Motor neuron (in vitro differentiated cells): ENCODE data around the gene ZNF423. TPM values are rescaled to one million over a fixed set of nuclear protein-coding genes. Genes with fewer than 3 reads are reported as not detected.

Experiments used
- ATAC-seq, 8 experiments: fragments of 200-7000 bp; cut with Tn5 transposase; replicated peaks in 6 of 8; 2 replicates each; pipeline ENCODE4 v1.8.0; 2021; ENCODE audit warnings: mild to moderate bottlenecking in 8 of 8, moderate library complexity in 8 of 8
- H3K27ac ChIP-seq, 2 donors: fragments of 250-450 bp; sonication (Bioruptor Pico); 2 replicates each; pipeline ENCODE4 v1.9.0; 2021; ENCODE audit warnings: antibody characterized with exemption in 2 of 2, mild to moderate bottlenecking in 2 of 2, moderate library complexity in 1 of 2
- H3K4me1 ChIP-seq, 2 donors: fragments of 250-450 bp; sonication (Bioruptor Pico); replicated peaks in 1 of 2; 2 replicates each; pipeline ENCODE4 v1.6.1; 2021; ENCODE audit warnings: antibody characterized with exemption in 2 of 2, mild to moderate bottlenecking in 2 of 2, moderate library complexity in 1 of 2
- H3K4me3 ChIP-seq, 5 donors: fragments of 250-450 bp; sonication (Bioruptor Pico); 2 replicates each; pipeline ENCODE4 v1.9.0; 2021; ENCODE audit warnings: antibody characterized with exemption in 5 of 5, mild to moderate bottlenecking in 5 of 5, moderate library complexity in 4 of 5
- WGBS, 10 experiments: fragments of 450-650 bp; shearing (Covaris generic); methylation state at CpG; one replicate each; pipeline ENCODE4 v1.0.0; 2022; 5-methylcytosine and 5-hydroxymethylcytosine counted together
- in situ Hi-C, 9 experiments: fragments of 400-800 bp; cut with MboI; loops; one replicate each; pipeline ENCODE4 v1.15.0; 2021; ENCODE audit warnings: low sequenced_read_pairs in 9 of 9, low pct_unique_long_range_greater_than_20kb in 2 of 9; ENCODE audit not compliant: unreplicated experiment in 9 of 9
- total RNA-seq, 8 experiments: library from RNA; unstranded; fragments of 300-600 nt; gene quantifications; 2 replicates each; pipeline versions ENCODE4 v1.2.3 to v1.2.4, GENCODE V29; 2022

The ZNF423 gene
- total RNA-seq, 8 experiments from 2014 or later, result 1.1 to 31.2 (median 19.0) TPM

- Histone ChIP-seq H3K4me3 (no peak overlapping the region), H3K4me1 (peaks cover 36 to 44% of the 10 kb centered on the region in 2 donors), H3K27ac (peak overlapping the region in 1 of 2 donors; percentile 20)
- in situ Hi-C loops, result loop anchor here in 1 of 9 experiments (25.0 kb wide), 1 partner anchor 173 kb away; no protein-coding TSS in a partner anchor
- ATAC-seq, result no peak
- WGBS, 10 experiments, result 28 to 100% (median 83%) methylated on average over 1 to 7 of the region's 11 CpGs
These were observed 270.6 kb downstream of the ZNF423 start for GRCh38 chr16:49585143-49585832.

GRCh38 chr16:49583911-49584310 is 272.0 kb downstream of the ZNF423 start:
- Histone ChIP-seq H3K4me1 (peaks cover 23 to 30% of the 10 kb centered on the region in 2 donors), H3K27ac (no peak overlapping the region), H3K4me3 (no peak overlapping the region)
- 62 to 82% (median 63%) methylated on average over 2 to 3 of the region's 3 CpGs; no CpG with 5 or more reads in 7 of the 10 experiments for WGBS, 10 experiments
- ATAC-seq, result peak in 3 of 8 experiments; percentile 53 to 87 (median 80)
- in situ Hi-C loops, result loop anchor here in 1 of 9 experiments (25.0 kb wide), 1 partner anchor 172 kb away; no protein-coding TSS in a partner anchor

GRCh38 chr16:49581630-49582298 is 274.1 kb downstream of the ZNF423 start:
- H3K27ac ChIP-seq, result no peak overlapping the region
- ATAC-seq, result no peak
- no peak overlapping the region for H3K4me3 ChIP-seq
- in situ Hi-C loops, result loop anchor here in 1 of 9 experiments (25.0 kb wide), 1 partner anchor 169 kb away; no protein-coding TSS in a partner anchor
- H3K4me1 ChIP-seq, result peaks cover 15 to 34% of the 10 kb centered on the region in 2 donors
- WGBS, 10 experiments, result 43 to 93% (median 77%) methylated on average over 3 to 11 of the region's 13 CpGs

- 58 to 100% (median 86%) methylated on average over 1 to 15 of the region's 16 CpGs; no CpG with 5 or more reads in 1 of the 10 experiments for WGBS, 10 experiments
- no peak for ATAC-seq
- no peak overlapping the region for H3K4me3 ChIP-seq
- H3K27ac ChIP-seq, result no peak overlapping the region
- in situ Hi-C loops, result loop anchor here in 1 of 9 experiments (25.0 kb wide), 1 partner anchor 169 kb away; no protein-coding TSS in a partner anchor
- H3K4me1 ChIP-seq, result peaks cover 8 to 26% of the 10 kb centered on the region in 2 donors
These were observed 275.1 kb downstream of the ZNF423 start for GRCh38 chr16:49580751-49581303.

- ATAC-seq, result peak in 2 of 8 experiments; percentile 27 to 39
- Histone ChIP-seq H3K4me3 (no peak overlapping the region), H3K27ac (no peak overlapping the region), H3K4me1 (peaks cover 13 to 17% of the 10 kb centered on the region in 2 donors)
- WGBS, 10 experiments, result 40 to 100% (median 85%) methylated on average over 1 to 4 of the region's 12 CpGs; no CpG with 5 or more reads in 3 of the 10 experiments
- in situ Hi-C loops, result loop anchor here in 1 of 9 experiments (25.0 kb wide), 1 partner anchor 166 kb away; no protein-coding TSS in a partner anchor
These were observed 277.4 kb downstream of the ZNF423 start for GRCh38 chr16:49578435-49579024.

- in situ Hi-C loops, result loop anchor here in 1 of 9 experiments (25.0 kb wide), 1 partner anchor 166 kb away; no protein-coding TSS in a partner anchor
- Histone ChIP-seq H3K27ac (no peak overlapping the region), H3K4me1 (peaks cover 13 to 17% of the 10 kb centered on the region in 2 donors), H3K4me3 (no peak overlapping the region)
- 20 to 92% (median 83%) methylated on average over 1 to 3 of the region's 3 CpGs; no CpG with 5 or more reads in 3 of the 10 experiments for WGBS, 10 experiments
- no peak for ATAC-seq
These were observed 277.9 kb downstream of the ZNF423 start for GRCh38 chr16:49578018-49578417.

- 20 to 100% (median 60%) methylated on average over 1 to 3 of the region's 3 CpGs; no CpG with 5 or more reads in 5 of the 10 experiments for WGBS, 10 experiments
- ATAC-seq, result no peak
- H3K4me1 ChIP-seq, result peaks cover 13 to 17% of the 10 kb centered on the region in 2 donors
- no peak overlapping the region for H3K27ac ChIP-seq
- in situ Hi-C loops, result loop anchor here in 1 of 9 experiments (25.0 kb wide), 1 partner anchor 165 kb away; no protein-coding TSS in a partner anchor
- no peak overlapping the region for H3K4me3 ChIP-seq
These were observed 279.0 kb downstream of the ZNF423 start for GRCh38 chr16:49576941-49577340.

- H3K27ac ChIP-seq, result no peak overlapping the region
- no peak overlapping the region for H3K4me3 ChIP-seq
- in situ Hi-C loops, result loop anchor here in 1 of 9 experiments (25.0 kb wide), 1 partner anchor 164 kb away; no protein-coding TSS in a partner anchor
- 90 to 100% methylated on average over 1 to 2 of the region's 4 CpGs; no CpG with 5 or more reads in 8 of the 10 experiments for WGBS, 10 experiments
- peaks cover 11 to 17% of the 10 kb centered on the region in 2 donors for H3K4me1 ChIP-seq
- no peak for ATAC-seq
These were observed 279.8 kb downstream of the ZNF423 start for GRCh38 chr16:49576173-49576494.

- peak in 7 of 8 experiments; percentile 37 to 81 (median 73) for ATAC-seq
- in situ Hi-C loops, result loop anchor here in 1 of 9 experiments (25.0 kb wide), 1 partner anchor 163 kb away; no protein-coding TSS in a partner anchor
- Histone ChIP-seq H3K4me1 (peaks cover 7 to 17% of the 10 kb centered on the region in 2 donors), H3K27ac (peak overlapping the region in 1 of 2 donors; percentile 9), H3K4me3 (no peak overlapping the region)
- 35 to 70% (median 60%) methylated on average over 1 to 6 of the region's 14 CpGs; no CpG with 5 or more reads in 4 of the 10 experiments for WGBS, 10 experiments
These were observed 280.4 kb downstream of the ZNF423 start for GRCh38 chr16:49575346-49576172.

- peaks cover 7 to 17% of the 10 kb centered on the region in 2 donors for H3K4me1 ChIP-seq
- no peak for ATAC-seq
- in situ Hi-C loops, result loop anchor here in 1 of 9 experiments (25.0 kb wide), 1 partner anchor 163 kb away; no protein-coding TSS in a partner anchor
- no peak overlapping the region for H3K27ac ChIP-seq
- H3K4me3 ChIP-seq, result no peak overlapping the region
- WGBS, 10 experiments, result 29 to 100% (median 80%) methylated on average over 1 to 7 of the region's 12 CpGs; no CpG with 5 or more reads in 1 of the 10 experiments
These were observed 281.1 kb downstream of the ZNF423 start for GRCh38 chr16:49574826-49575225.

- WGBS, 10 experiments, result 80 to 100% (median 100%) methylated on average over 1 of the region's 1 CpG; no CpG with 5 or more reads in 5 of the 10 experiments
- peak in 5 of 8 experiments; percentile 94 to 99 (median 96) for ATAC-seq
- H3K4me3 ChIP-seq, result peak overlapping the region in 4 of 5 donors; percentile 14 to 38 (median 26)
- H3K4me1 ChIP-seq, result peaks cover 5 to 20% of the 10 kb centered on the region in 2 donors
- in situ Hi-C loops, result no loop called here
- H3K27ac ChIP-seq, result no peak overlapping the region
These were observed 288.0 kb downstream of the ZNF423 start for GRCh38 chr16:49567950-49568349.
